Body of pancreas (tissue), 4 donors: ENCODE results near the gene SLX4. TPM values are rescaled to one million over a fixed set of nuclear protein-coding genes. Genes with fewer than 3 reads are reported as not detected.

Experiments used
- ATAC-seq: fragments of 150-250 bp; one replicate; pipeline ENCODE4 v1.9.1; 2016
- DNase-seq, 4 donors: peaks; one replicate each; pipeline ENCODE4 v3.0.0-alpha.2; 2019
- H3K27ac ChIP-seq, 4 donors: fragments of 200-600 bp; sonication (generic); 1 replicate in 3 of 4; 2 replicates in 1 of 4; pipeline versions ENCODE4 v1.5.1 to v1.6.1; 2016 to 2019; ENCODE audit warnings: mild to moderate bottlenecking in 1 of 4, mixed read lengths in 1 of 4, moderate library complexity in 1 of 4
- H3K27me3 ChIP-seq, 2 donors: fragments of 200-600 bp; sonication (generic); one replicate each; pipeline ENCODE4 v1.6.0; 2016; ENCODE audit warnings: mild to moderate bottlenecking in 1 of 2
- H3K36me3 ChIP-seq, 2 donors: fragments of 200-600 bp; sonication (generic); replicated peaks in 1 of 2; 2 replicates each; pipeline ENCODE4 v1.5.1; 2016; ENCODE audit warnings: low read depth in 2 of 2; ENCODE audit not compliant: insufficient read depth in 1 of 2
- H3K4me1 ChIP-seq: fragments of 200-600 bp; sonication (generic); one replicate; pipeline ENCODE4 v1.6.0; 2016
- H3K4me3 ChIP-seq, 2 donors: fragments of 200-600 bp; sonication (generic); 1 replicate in 1 of 2; 2 replicates in 1 of 2; pipeline ENCODE4 v1.5.1; 2016 to 2019
- H3K9me3 ChIP-seq, 3 donors: fragments of 200-600 bp; sonication (generic); 1 replicate in 2 of 3; 2 replicates in 1 of 3; pipeline ENCODE4 v1.5.1; 2016
- CTCF ChIP-seq, 7 experiments: fragments of 450-650 bp in 4 of 7; fragments of 200-600 bp in 3 of 7; sonication (generic) in 3 of 7; IDR thresholded peaks; one replicate each; pipeline ENCODE4 v1.5.1; 2016 to 2019; ENCODE audit warnings: antibody characterized with exemption in 7 of 7
- POLR2A ChIP-seq, 3 donors: fragments of 450-650 bp; IDR thresholded peaks; one replicate each; pipeline ENCODE4 v1.6.1; 2016; ENCODE audit warnings: antibody characterized with exemption in 3 of 3, mild to moderate bottlenecking in 2 of 3
- whole genome bisulfite sequencing, 2 donors: methylation state at CpG; one replicate each; pipeline ENCODE4 v1.1.5; 2017; 5-methylcytosine and 5-hydroxymethylcytosine counted together
- intact Hi-C: fragments of 100-400 bp; cut with DNase I; formaldehyde crosslinking; loops from one replicate; pipeline ENCODE4 v1.15.1; 2023
- total RNA-seq, 2 donors: library from RNA; depleted of rRNA; stranded (reverse); fragments of >200 nt; gene quantifications; one replicate each; pipeline ENCODE4 v1.1.0, GENCODE V29; 2016

Gene SLX4
- total RNA-seq, 2 donors from 2014 or later, result 3.6 to 4.2 TPM

GRCh38 chr16:3577302-3577752 lies 34.1 kb downstream of the SLX4 start, which contains the start of gene NLRC3:
Gene NLRC3, minus strand, starts transcription at chr16:3577403. Its CDS starts 12,367 bp downstream, at chr16:3565036.
- Histone ChIP-seq H3K9me3 (no peaks in the 10 kb centered on the region), H3K27ac (no peak within 1 kb of the TSS), H3K27me3 (no peaks in the 10 kb centered on the region), H3K4me1 (no peaks in the 10 kb centered on the region), H3K36me3 (no peaks in the 10 kb centered on the region), H3K4me3 (no peak within 1 kb of the TSS)
- intact Hi-C loops, result no loop called here
- DNase-seq (no peak), ATAC-seq (no peak)
- TF ChIP-seq CTCF (IDR thresholded peaks at IDR 0.05) (no peak), POLR2A (IDR thresholded peaks at IDR 0.05) (no peak)
- WGBS, 2 donors, result 46 to 62% methylated on average over 18 of the region's 18 CpGs

GRCh38 chr16:3576211-3576610 lies 35.2 kb downstream of the SLX4 start:
- Histone ChIP-seq H3K27me3 (no peaks in the 10 kb centered on the region), H3K4me3 (no peak overlapping the region), H3K4me1 (no peaks in the 10 kb centered on the region), H3K27ac (no peak overlapping the region), H3K36me3 (no peaks in the 10 kb centered on the region), H3K9me3 (no peaks in the 10 kb centered on the region)
- intact Hi-C loops, result no loop called here
- DNase-seq (no peak), ATAC-seq (no peak)
- 81 to 83% methylated on average over 2 to 11 of the region's 11 CpGs for WGBS, 2 donors
- TF ChIP-seq POLR2A (IDR thresholded peaks at IDR 0.05), result no peak
- TF ChIP-seq CTCF (IDR thresholded peaks at IDR 0.05), result no peak

GRCh38 chr16:3575491-3575890 lies 35.9 kb downstream of the SLX4 start:
- TF ChIP-seq POLR2A (IDR thresholded peaks at IDR 0.05) (no peak), CTCF (IDR thresholded peaks at IDR 0.05) (no peak)

GRCh38 chr16:3574195-3574594 lies 37.2 kb downstream of the SLX4 start:
- Histone ChIP-seq H3K27me3 (no peaks in the 10 kb centered on the region), H3K27ac (no peak overlapping the region), H3K36me3 (no peaks in the 10 kb centered on the region), H3K4me3 (no peak overlapping the region), H3K4me1 (no peaks in the 10 kb centered on the region), H3K9me3 (peaks cover 0 to 5% (median 0%) of the 10 kb centered on the region in 3 donors)
- ATAC-seq, result no peak
- TF ChIP-seq POLR2A (IDR thresholded peaks at IDR 0.05) (no peak), CTCF (IDR thresholded peaks at IDR 0.05) (no peak)
- intact Hi-C loops, result no loop called here
- 76 to 86% methylated on average over 10 to 14 of the region's 14 CpGs for WGBS, 2 donors
- DNase-seq, result no peak

More at GRCh38 chr16:3575491-3575890, 35.9 kb downstream of the SLX4 start:
- ATAC-seq, result no peak
- no peak overlapping the region for H3K4me3 ChIP-seq
- no peaks in the 10 kb centered on the region for H3K36me3 ChIP-seq
- WGBS, 2 donors, result 72 to 82% methylated on average over 9 to 10 of the region's 13 CpGs
- H3K27ac ChIP-seq, result no peak overlapping the region
- intact Hi-C loops, result no loop called here
- peaks cover 0 to 2% (median 0%) of the 10 kb centered on the region in 3 donors for H3K9me3 ChIP-seq
- no peaks in the 10 kb centered on the region for H3K4me1 ChIP-seq
- no peak for DNase-seq
- no peaks in the 10 kb centered on the region for H3K27me3 ChIP-seq

GRCh38 chr16:3573146-3573815 lies 38.1 kb downstream of the SLX4 start:
- no peaks in the 10 kb centered on the region for H3K36me3 ChIP-seq
- ATAC-seq, result no peak

More at GRCh38 chr16:3573146-3573815, 38.1 kb downstream of the SLX4 start:
- no peak for DNase-seq
- H3K4me1 ChIP-seq, result no peaks in the 10 kb centered on the region
- no peaks in the 10 kb centered on the region for H3K27me3 ChIP-seq
- no peak for TF ChIP-seq CTCF (IDR thresholded peaks at IDR 0.05)
- no peak for TF ChIP-seq POLR2A (IDR thresholded peaks at IDR 0.05)
- intact Hi-C loops, result no loop called here
- WGBS, 2 donors, result 85 to 89% methylated on average over 9 of the region's 9 CpGs
- H3K4me3 ChIP-seq, result no peak overlapping the region
- no peak overlapping the region for H3K27ac ChIP-seq
- peaks cover 0 to 5% (median 0%) of the 10 kb centered on the region in 3 donors for H3K9me3 ChIP-seq
